ENCODE measurements around the gene ADAMTS2. TPM values are rescaled to one million over a fixed set of nuclear protein-coding genes. Genes with fewer than 3 reads are reported as not detected.

ADAMTS2 gene
- total RNA-seq, 1 experiment from 2014 or later, result not detected

DNA sequence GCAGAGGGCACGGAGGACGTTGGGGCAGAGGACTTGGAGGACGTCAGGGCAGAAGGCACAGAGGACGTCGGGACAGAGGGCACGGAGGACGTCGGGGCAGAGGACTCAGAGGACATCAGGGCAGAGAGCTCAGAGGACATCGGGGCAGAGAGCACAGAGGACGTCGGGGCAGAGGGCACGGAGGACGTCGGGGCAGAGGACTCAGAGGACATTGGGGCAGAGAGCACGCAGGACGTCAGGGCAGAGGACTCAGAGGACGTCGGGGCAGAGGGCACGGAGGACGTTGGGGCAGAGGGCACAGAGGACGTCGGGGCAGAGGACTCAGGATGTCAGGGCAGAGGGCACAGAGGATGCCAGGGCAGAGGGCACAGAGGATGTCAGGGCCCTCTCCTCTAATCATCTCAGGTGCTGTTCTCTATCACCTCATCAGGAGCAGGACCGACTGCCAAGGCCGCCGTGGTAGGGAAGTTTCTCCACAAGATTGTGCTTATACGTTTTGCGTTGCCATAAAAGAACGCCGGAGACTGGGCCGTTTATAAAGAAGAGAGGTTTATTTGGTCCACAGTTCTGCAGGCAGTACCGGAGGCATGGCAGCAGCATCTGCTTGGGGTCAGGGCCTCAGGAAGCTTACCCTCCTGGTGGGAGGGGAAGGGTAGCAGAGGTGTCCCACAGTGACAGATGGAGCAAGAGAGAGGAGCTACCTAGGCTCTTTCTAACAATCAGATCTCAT, 29.4 kb upstream of the ADAMTS2 start:
- ATAC-seq, result no peak
- peaks cover 52% of the 10 kb centered on the region for H3K27me3 ChIP-seq (ENCODE audit: low read length)

GRCh38 chr5:179373961-179374505, 28.8 kb upstream of the ADAMTS2 start:
- H3K27me3 ChIP-seq (ENCODE audit: low read length), result peaks cover 52% of the 10 kb centered on the region
- no peak overlapping the region for H3K9ac ChIP-seq (ENCODE audit: low read length)
- CTCF ChIA-PET, result no interaction called here

More for the DNA sequence above, 29.4 kb upstream of the ADAMTS2 start:
- Histone ChIP-seq H3K4me1 (ENCODE audit: insufficient read depth, low read length) (no peaks in the 10 kb centered on the region), H4K20me1 (ENCODE audit: low read length) (no peaks in the 10 kb centered on the region), H3K36me3 (ENCODE audit: low read depth, low read length) (no peaks in the 10 kb centered on the region), H3K27ac (ENCODE audit: low read length) (no peak overlapping the region), H3F3A (ENCODE audit: low read length, unreplicated experiment) (no peaks in the 10 kb centered on the region), H3K9me3 (ENCODE audit: low read length) (no peaks in the 10 kb centered on the region), H3K9ac (ENCODE audit: low read length) (no peak overlapping the region), H2AFZ (ENCODE audit: low read length) (no peak overlapping the region), H3K9me2 (replicated peaks; ENCODE audit: low read length) (no peaks in the 10 kb centered on the region), H3K4me3 (ENCODE audit: low read length) (no peak overlapping the region), H3K4me2 (ENCODE audit: low read length) (no peak overlapping the region), H3K79me2 (ENCODE audit: low read length) (no peaks in the 10 kb centered on the region)
- intact Hi-C loops (cut with micrococcal nuclease), result no loop called here
- TF ChIP-seq EZH2 (IDR thresholded peaks at IDR 0.05; ENCODE audit: low read length, unreplicated experiment), result no peak
- TF ChIP-seq EZH2phosphoT487 (IDR thresholded peaks at IDR 0.05; ENCODE audit: borderline replicate concordance, low read length), result no peak
- TF ChIP-seq, protein P1, sequence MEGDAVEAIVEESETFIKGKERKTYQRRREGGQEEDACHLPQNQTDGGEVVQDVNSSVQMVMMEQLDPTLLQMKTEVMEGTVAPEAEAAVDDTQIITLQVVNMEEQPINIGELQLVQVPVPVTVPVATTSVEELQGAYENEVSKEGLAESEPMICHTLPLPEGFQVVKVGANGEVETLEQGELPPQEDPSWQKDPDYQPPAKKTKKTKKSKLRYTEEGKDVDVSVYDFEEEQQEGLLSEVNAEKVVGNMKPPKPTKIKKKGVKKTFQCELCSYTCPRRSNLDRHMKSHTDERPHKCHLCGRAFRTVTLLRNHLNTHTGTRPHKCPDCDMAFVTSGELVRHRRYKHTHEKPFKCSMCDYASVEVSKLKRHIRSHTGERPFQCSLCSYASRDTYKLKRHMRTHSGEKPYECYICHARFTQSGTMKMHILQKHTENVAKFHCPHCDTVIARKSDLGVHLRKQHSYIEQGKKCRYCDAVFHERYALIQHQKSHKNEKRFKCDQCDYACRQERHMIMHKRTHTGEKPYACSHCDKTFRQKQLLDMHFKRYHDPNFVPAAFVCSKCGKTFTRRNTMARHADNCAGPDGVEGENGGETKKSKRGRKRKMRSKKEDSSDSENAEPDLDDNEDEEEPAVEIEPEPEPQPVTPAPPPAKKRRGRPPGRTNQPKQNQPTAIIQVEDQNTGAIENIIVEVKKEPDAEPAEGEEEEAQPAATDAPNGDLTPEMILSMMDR (conservative IDR thresholded peaks at IDR 0.05; ENCODE audit: low read depth, low read length), result no peak
- no peak for DNase-seq
- ChIA-PET POLR2A (ENCODE audit: unreplicated experiment) (no interaction called here), CTCF (no interaction called here)
- BruUV-seq (replicated peaks), result no TSS peak

More at GRCh38 chr5:179373961-179374505, 28.8 kb upstream of the ADAMTS2 start:
- Histone ChIP-seq H3K4me2 (ENCODE audit: low read length) (no peak overlapping the region), H3K9me2 (replicated peaks; ENCODE audit: low read length) (no peaks in the 10 kb centered on the region), H3K27ac (ENCODE audit: low read length) (no peak overlapping the region), H3K9me3 (ENCODE audit: low read length) (no peaks in the 10 kb centered on the region), H3K4me1 (ENCODE audit: insufficient read depth, low read length) (no peaks in the 10 kb centered on the region), H3K36me3 (ENCODE audit: low read depth, low read length) (no peaks in the 10 kb centered on the region), H4K20me1 (ENCODE audit: low read length) (no peaks in the 10 kb centered on the region), H2AFZ (ENCODE audit: low read length) (no peak overlapping the region), H3F3A (ENCODE audit: low read length, unreplicated experiment) (no peaks in the 10 kb centered on the region), H3K79me2 (ENCODE audit: low read length) (no peaks in the 10 kb centered on the region), H3K4me3 (ENCODE audit: low read length) (no peak overlapping the region)
- BruUV-seq (replicated peaks), result no TSS peak
- TF ChIP-seq EZH2 (IDR thresholded peaks at IDR 0.05; ENCODE audit: low read length, unreplicated experiment), result no peak
- no peak for TF ChIP-seq EZH2phosphoT487 (IDR thresholded peaks at IDR 0.05; ENCODE audit: borderline replicate concordance, low read length)
- TF ChIP-seq, protein P1 (conservative IDR thresholded peaks at IDR 0.05; ENCODE audit: low read depth, low read length), result no peak
- DNase-seq (no peak), ATAC-seq (no peak)
- POLR2A ChIA-PET (ENCODE audit: unreplicated experiment), result no interaction called here
- intact Hi-C loops (cut with micrococcal nuclease), result no loop called here
